K562 (cell line): Measurements from ENCODE around the gene NAA38. TPM values are rescaled to one million over a fixed set of nuclear protein-coding genes. Genes with fewer than 3 reads are reported as not detected.

Experiments used
- ATAC-seq: fragments of 200-7000 bp; cut with Tn5 transposase; 3 replicates; pipeline ENCODE4 v1.9.1; 2020; ENCODE audit warnings: moderate library complexity
- BruUV-seq: library from RNA; stranded (reverse); fragments of 400-500 nt; replicated peaks from 2 replicates; lab custom pipeline; 2021; lab: Mats Ljungman, UMichigan
- CTCF ChIA-PET: fragments of 300-600 bp; formaldehyde crosslinking; extraction: SDS; loops from one replicate; lab custom pipeline; 2021; ENCODE audit warnings: low intra/inter-chr PET ratio; lab: Yijun Ruan, JAX
- POLR2A ChIA-PET: fragments of 300-600, 350-650 bp; sonication (Branson Sonifier 250); formaldehyde crosslinking; extraction: SDS; loops from one replicate; lab custom pipeline; 2021; ENCODE audit warnings: antibody characterized with exemption, inconsistent platforms; lab: Yijun Ruan, JAX
- DNase-seq, 4 experiments: peaks; one replicate each; pipeline versions ENCODE4 v3.0.0 to v3.0.0-alpha.2; 2011 to 2018; ENCODE audit warnings: low spot score in 3 of 4, mixed read lengths in 3 of 4; ENCODE audit errors: extremely low read depth in 1 of 4
- FAIRE-seq: peaks from 2 replicates; lab custom pipeline; 2011; peaks lifted over from hg19 to GRCh38; lab: Jason Lieb, UNC
- H2AFZ ChIP-seq: 2 replicates; pipeline ENCODE4 v1.6.0; 2011; ENCODE audit warnings: low read depth, low read length, control low read depth, inconsistent platforms
- H3K27ac ChIP-seq: fragments of 200-600 bp; 3 replicates; pipeline ENCODE4 v1.8.0; 2011; ENCODE audit warnings: low read depth, mild to moderate bottlenecking, control low read depth, inconsistent platforms, low read length, moderate library complexity, mixed read lengths; ENCODE audit errors: extremely low read depth
- H3K27me3 ChIP-seq, 2 experiments: fragments of 300-600 bp in 1 of 2; 2 replicates in 1 of 2; 3 replicates in 1 of 2; pipeline versions ENCODE4 v1.6.0 to v1.8.0; 2011; ENCODE audit warnings: inconsistent platforms in 2 of 2, low read length in 2 of 2, mild to moderate bottlenecking in 1 of 2, mixed read lengths in 1 of 2, moderate library complexity in 1 of 2; ENCODE audit not compliant: control insufficient read depth in 2 of 2, insufficient read depth in 2 of 2
- H3K36me3 ChIP-seq: fragments of 300-600 bp; 3 replicates; pipeline ENCODE4 v1.8.0; 2011; ENCODE audit warnings: mild to moderate bottlenecking, low read length, inconsistent platforms; ENCODE audit not compliant: control insufficient read depth, insufficient read depth
- H3K4me1 ChIP-seq, 2 experiments: fragments of 200-600 bp in 1 of 2; replicated peaks in 1 of 2; 2 replicates in 1 of 2; 3 replicates in 1 of 2; pipeline versions ENCODE4 v1.5.1 to v1.8.0; 2011; ENCODE audit warnings: inconsistent platforms in 2 of 2, low read length in 2 of 2, mild to moderate bottlenecking in 1 of 2, mixed read lengths in 1 of 2, moderate library complexity in 1 of 2; ENCODE audit not compliant: control insufficient read depth in 2 of 2, insufficient read depth in 2 of 2
- H3K4me2 ChIP-seq: 2 replicates; pipeline ENCODE4 v1.6.1; 2011; ENCODE audit warnings: low read length, control low read depth, inconsistent platforms, mixed read lengths; ENCODE audit not compliant: insufficient read depth
- H3K4me3 ChIP-seq: fragments of 200-600 bp; sonication (generic), shearing (Covaris generic); 2 replicates; pipeline ENCODE4 v1.5.1; 2016; ENCODE audit warnings: control low read depth, inconsistent platforms
- H3K79me2 ChIP-seq: fragments of 200-600 bp; 3 replicates; pipeline ENCODE4 v1.8.0; 2011; ENCODE audit warnings: low read length, inconsistent platforms; ENCODE audit not compliant: control insufficient read depth, insufficient read depth
- H3K9ac ChIP-seq, 2 experiments: 2 replicates each; pipeline versions ENCODE4 v1.6.0 to v1.6.1; 2011; ENCODE audit warnings: low read depth in 2 of 2, low read length in 2 of 2, control low read depth in 1 of 2, inconsistent platforms in 1 of 2, mild to moderate bottlenecking in 1 of 2, mixed read lengths in 1 of 2; ENCODE audit not compliant: insufficient read depth in 1 of 2
- H3K9me1 ChIP-seq: one replicate; pipeline ENCODE4 v1.6.0; 2011; ENCODE audit warnings: inconsistent platforms, mild to moderate bottlenecking, low read length, moderate library complexity; ENCODE audit not compliant: control insufficient read depth, insufficient read depth
- H3K9me3 ChIP-seq: replicated peaks from 2 replicates; pipeline ENCODE4 v1.5.1; 2011; ENCODE audit warnings: low read depth, low read length, inconsistent platforms; ENCODE audit not compliant: control insufficient read depth, insufficient read depth
- H4K20me1 ChIP-seq: replicated peaks from 2 replicates; pipeline ENCODE4 v1.6.1; 2011; ENCODE audit warnings: low read length, inconsistent platforms, mixed read lengths; ENCODE audit not compliant: control insufficient read depth, insufficient read depth
- HES1 ChIP-seq: fragments of 450-650 bp; IDR thresholded peaks from 2 replicates; pipeline ENCODE4 v1.6.1; 2016; ENCODE audit warnings: low read depth, mild to moderate bottlenecking, moderate library complexity
- HMGXB4 ChIP-seq: sonication (generic); formaldehyde crosslinking; IDR thresholded peaks from 2 replicates; pipeline ENCODE4 v1.8.1; 2023; ENCODE audit warnings: mild to moderate bottlenecking, missing genetic modification reagents
- MCM3 ChIP-seq: fragments of 450-650 bp; IDR thresholded peaks from 2 replicates; pipeline ENCODE4 v1.6.1; 2016
- POLR2AphosphoS5 ChIP-seq: IDR thresholded peaks from 2 replicates; pipeline ENCODE4 v1.6.1; 2011; ENCODE audit warnings: mild to moderate bottlenecking, low read depth, low read length, moderate library complexity; ENCODE audit not compliant: control insufficient read depth, insufficient read depth
- POLR2G ChIP-seq: fragments of 200-400 bp; formaldehyde crosslinking; IDR thresholded peaks from 2 replicates; pipeline ENCODE4 v1.6.1; 2017; ENCODE audit warnings: low read depth, mild to moderate bottlenecking, antibody characterized with exemption, low read length, moderate library complexity
- RBFOX2 ChIP-seq: fragments of 200-400 bp; formaldehyde crosslinking; IDR thresholded peaks from 2 replicates; pipeline ENCODE4 v1.6.1; 2017; ENCODE audit warnings: low read depth, mild to moderate bottlenecking, low read length, moderate library complexity
- ZNF507 ChIP-seq: conservative IDR thresholded peaks from 2 replicates; pipeline ENCODE4 v1.6.1; 2017; ENCODE audit warnings: missing genetic modification characterization, missing compliant biosample characterization
- WGBS: fragments of 100-300 bp; shearing (Covaris generic); methylation state at CpG from one replicate; pipeline ENCODE4 v1.1.6; 2016; ENCODE audit warnings: low coverage, mixed read lengths; ENCODE audit not compliant: insufficient coverage; ENCODE audit errors: missing lambda C conversion rate; 5-methylcytosine and 5-hydroxymethylcytosine counted together
- in situ Hi-C: fragments of 300-500 bp; cut with MboI; formaldehyde crosslinking; loops from 4 replicates; pipeline ENCODE4 v1.15.0; 2018; ENCODE audit warnings: inconsistent platforms, mixed read lengths
- intact Hi-C: fragments of 100-400 bp; cut with micrococcal nuclease; formaldehyde crosslinking; loops from 2 replicates; pipeline ENCODE4 v1.14.2; 2022
- polyA plus RNA-seq, 8 experiments: library from polyadenylated mRNA; depleted of rRNA in 4 of 8; stranded (reverse) in 5 of 8; unstranded in 3 of 8; fragments of >200 nt; fragmentation: Nextera tagmentation in 2 of 8; fragmentation: Illumina TruSeq in 1 of 8; extraction: Ambion mirVana in 2 of 8; extraction: Trizol in 1 of 8; gene quantifications; 2 replicates each; pipeline versions ENCODE4 v1.2.1 to v1.2.3, GENCODE V29; 2011 to 2014; ENCODE audit warnings: inconsistent platforms in 1 of 8, missing spikeins in 1 of 8
- total RNA-seq, 7 experiments: library from RNA; depleted of rRNA in 6 of 7; stranded (reverse); fragments of >200 nt in 6 of 7; fragmentation: Illumina TruSeq in 2 of 7; extraction: Trizol in 2 of 7; gene quantifications; 2 replicates each; pipeline versions ENCODE4 v1.2.1 to v1.2.3, GENCODE V29; 2011 to 2021; ENCODE audit warnings: low replicate concordance in 1 of 7

NAA38 gene
- total and polyA plus RNA-seq, 9 of the 15 experiments (the other 6 are each of a cell fraction or from before 2014, with no cell fraction given), result 16.4 to 99.8 (median 57.3) TPM

GRCh38 chr17:7852919-7853690, 4.3 kb downstream of the NAA38 start (continued):
- peak; percentile 72 for TF ChIP-seq POLR2G
- TF ChIP-seq ZNF507 (tag), result no peak
- TF ChIP-seq HMGXB4 (CRISPR knock-in tag), result no peak
- TF ChIP-seq HES1, result no peak

- in situ Hi-C loops, result no loop called here
- ATAC-seq, result no peak
- peaks cover 5 to 44% of the 10 kb centered on the region in 2 experiments; a peak in 3 of 5 replicates for H3K4me1 ChIP-seq
- no peaks in the 10 kb centered on the region for H3K9me3 ChIP-seq
- H2AFZ ChIP-seq, result no peak overlapping the region
- H3K9ac ChIP-seq, result no peak overlapping the region
- H3K4me3 ChIP-seq, result no peak overlapping the region
- H3K9me1 ChIP-seq, result no peaks in the 10 kb centered on the region
- POLR2A ChIA-PET, result no interaction called here
- TF ChIP-seq RBFOX2 (peak; percentile 4; the same call in 1 of the 2 replicates), MCM3 (no peak), POLR2G (peak; percentile 19; the same call in 1 of the 2 replicates), POLR2AphosphoS5 (no peak)
- H3K4me2 ChIP-seq, result no peak overlapping the region
- H3K27ac ChIP-seq, result no peak overlapping the region
- WGBS, result 90% methylated on average over 11 of the region's 20 CpGs
- intact Hi-C loops, result loop anchor here (10.0 kb wide), 1 partner anchor 107 kb away; no protein-coding TSS in a partner anchor
- H3K36me3 ChIP-seq, result peaks cover 51% of the 10 kb centered on the region; the same call in 2 of the 3 replicates
- DNase-seq, result no peak
- FAIRE-seq, result no peak
- H3K27me3 ChIP-seq, result no peaks in the 10 kb centered on the region
- H3K79me2 ChIP-seq, result peaks cover 6% of the 10 kb centered on the region; the same call in 1 of the 3 replicates
- no TSS peak for BruUV-seq
- no peaks in the 10 kb centered on the region for H4K20me1 ChIP-seq
- CTCF ChIA-PET, result interaction anchor here (0.6 to 1.3 kb wide), 2 partner anchors 30 to 109 kb away, joined by 3 to 8 read pairs; no protein-coding TSS in a partner anchor
Measured at GRCh38 chr17:7852262-7852670, 5.1 kb downstream of the NAA38 start.
